GM12872 (cell line): Measurements from ENCODE around the gene RABGAP1L.

Source experiments
- TF ChIP-seq, protein P1 (sequence below): IDR thresholded peaks from 3 replicates; pipeline ENCODE4 v1.5.1; 2011; ENCODE audit warnings: low read depth, mild to moderate bottlenecking, low read length, moderate library complexity; ENCODE audit not compliant: insufficient read depth

Gene RABGAP1L

GRCh38 chr1:174643206-174643605 is 483.9 kb downstream of the RABGAP1L start:
- TF ChIP-seq, protein P1, sequence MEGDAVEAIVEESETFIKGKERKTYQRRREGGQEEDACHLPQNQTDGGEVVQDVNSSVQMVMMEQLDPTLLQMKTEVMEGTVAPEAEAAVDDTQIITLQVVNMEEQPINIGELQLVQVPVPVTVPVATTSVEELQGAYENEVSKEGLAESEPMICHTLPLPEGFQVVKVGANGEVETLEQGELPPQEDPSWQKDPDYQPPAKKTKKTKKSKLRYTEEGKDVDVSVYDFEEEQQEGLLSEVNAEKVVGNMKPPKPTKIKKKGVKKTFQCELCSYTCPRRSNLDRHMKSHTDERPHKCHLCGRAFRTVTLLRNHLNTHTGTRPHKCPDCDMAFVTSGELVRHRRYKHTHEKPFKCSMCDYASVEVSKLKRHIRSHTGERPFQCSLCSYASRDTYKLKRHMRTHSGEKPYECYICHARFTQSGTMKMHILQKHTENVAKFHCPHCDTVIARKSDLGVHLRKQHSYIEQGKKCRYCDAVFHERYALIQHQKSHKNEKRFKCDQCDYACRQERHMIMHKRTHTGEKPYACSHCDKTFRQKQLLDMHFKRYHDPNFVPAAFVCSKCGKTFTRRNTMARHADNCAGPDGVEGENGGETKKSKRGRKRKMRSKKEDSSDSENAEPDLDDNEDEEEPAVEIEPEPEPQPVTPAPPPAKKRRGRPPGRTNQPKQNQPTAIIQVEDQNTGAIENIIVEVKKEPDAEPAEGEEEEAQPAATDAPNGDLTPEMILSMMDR: no peak

DNA sequence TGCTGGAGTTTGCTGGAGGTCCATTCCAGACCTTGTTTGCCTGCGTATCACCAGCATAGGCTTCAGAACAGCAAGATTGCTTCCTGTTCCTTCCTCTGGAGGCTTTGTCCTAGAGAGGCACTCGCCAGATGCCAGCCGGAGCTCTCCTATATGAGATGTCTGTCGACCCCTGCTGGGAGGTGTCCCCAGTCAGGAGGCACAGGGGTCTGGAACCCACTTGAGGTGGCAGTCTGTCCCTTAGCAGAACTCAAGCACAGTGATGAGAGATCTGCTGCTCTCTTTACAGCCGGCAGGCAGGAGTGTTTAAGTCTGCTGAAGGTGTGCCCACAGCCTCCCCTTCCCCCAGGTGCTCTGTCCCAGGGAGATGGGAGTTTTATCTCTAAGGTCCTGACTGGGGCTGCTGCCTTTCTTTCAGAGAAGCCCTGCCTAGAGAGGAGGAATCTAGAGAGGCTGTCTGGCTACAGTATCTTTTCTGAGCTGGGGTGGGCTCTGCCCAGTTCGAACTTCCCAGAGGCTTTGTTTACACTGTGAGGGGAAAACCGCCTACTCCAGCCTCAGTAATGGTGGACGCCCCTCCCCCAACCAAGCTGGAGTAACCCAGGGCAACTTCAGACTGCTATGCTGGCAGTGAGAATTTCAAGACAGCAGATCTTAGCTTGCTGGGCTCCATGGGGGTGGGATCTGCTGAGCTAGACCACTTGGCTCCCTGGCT is 493.4 kb downstream of the RABGAP1L start:
- TF ChIP-seq, protein P1: no peak

DNA sequence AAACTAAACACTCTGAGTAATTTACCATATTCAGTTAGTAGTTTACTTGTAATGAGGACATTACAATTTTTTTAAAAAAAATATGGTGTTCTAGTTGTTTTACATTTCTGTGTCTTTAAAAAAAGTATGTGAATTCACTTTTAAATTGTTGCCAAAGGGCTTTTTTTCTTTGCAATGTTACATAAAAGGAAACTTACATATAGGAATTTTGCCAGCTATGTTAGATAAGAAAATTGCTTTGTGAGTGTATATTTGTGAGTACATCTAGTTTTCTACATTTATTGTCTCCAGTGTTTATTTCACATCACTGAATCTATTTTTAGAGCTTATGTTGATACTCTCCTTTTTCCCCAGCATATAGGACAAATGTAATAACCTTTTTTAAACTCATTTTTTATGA is 495.2 kb downstream of the RABGAP1L start:
- TF ChIP-seq, protein P1: no peak

DNA sequence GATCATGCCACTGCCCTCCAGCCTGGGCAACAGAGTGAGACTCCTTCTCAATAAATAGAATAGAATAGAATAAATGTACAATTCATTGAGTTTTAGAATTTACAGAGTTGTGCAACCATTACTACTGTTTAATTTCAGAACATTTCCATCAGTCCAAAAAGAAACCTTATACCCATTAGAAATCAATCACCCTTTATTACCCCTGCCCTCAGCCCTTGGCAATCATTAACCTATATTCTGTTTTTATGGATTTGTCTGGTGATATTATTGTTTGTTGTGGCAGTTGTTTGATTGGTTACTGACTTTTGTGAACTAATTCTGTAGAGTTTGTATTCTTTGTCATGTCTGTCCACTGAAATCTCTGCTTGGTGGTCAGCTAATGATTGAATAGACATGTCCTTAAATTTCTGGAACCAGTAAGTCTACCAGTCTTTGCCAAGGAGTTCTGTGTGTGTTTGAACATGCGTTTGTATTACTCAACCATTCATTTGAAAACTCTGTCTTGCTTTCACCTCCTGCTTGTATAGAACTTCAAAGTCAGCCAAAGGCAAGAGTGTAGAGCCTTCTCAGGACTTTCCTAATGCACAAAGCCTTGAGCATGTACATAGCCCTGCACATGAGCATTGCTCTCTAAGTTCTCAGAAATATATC is 497.2 kb downstream of the RABGAP1L start:
- TF ChIP-seq, protein P1: no peak

DNA sequence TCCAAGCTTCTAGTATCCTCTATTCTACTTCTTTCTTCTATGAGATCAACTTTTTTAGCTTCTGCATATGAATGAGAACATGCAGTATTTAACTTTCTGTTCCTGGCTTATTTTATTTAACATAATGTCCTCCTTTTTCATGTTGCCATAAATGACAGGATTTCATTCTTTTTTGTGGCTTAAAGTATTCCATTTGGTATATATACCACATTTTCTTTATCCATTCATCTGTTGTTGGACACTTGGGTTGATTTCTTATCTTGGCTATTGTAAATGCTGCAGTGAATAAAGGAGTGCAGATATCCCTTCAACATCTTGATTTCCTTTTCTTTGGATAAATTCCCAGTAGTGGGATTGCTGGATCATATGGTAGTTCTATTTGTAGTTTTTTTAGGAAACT is 498.1 kb downstream of the RABGAP1L start:
- TF ChIP-seq, protein P1: no peak

DNA sequence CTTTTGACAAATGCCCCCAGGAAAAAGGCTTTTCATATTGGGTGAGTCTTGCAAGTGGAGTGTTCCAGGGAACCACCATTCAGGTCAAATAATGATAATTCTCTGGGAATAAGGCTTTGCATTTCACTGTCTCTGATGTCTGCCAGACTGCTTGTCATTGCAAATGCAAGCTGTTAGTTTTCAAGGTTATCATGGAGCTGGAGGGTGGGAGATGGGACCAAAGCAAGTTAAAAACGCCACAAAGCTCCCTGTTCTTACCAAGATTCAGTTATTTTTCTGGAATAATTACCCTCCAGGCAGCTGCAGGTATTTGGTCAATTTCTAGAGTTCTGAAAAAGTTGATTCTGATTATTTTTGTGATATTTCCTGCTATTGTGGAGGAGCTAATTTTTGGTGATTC is 498.6 kb downstream of the RABGAP1L start:
- TF ChIP-seq, protein P1: no peak

DNA sequence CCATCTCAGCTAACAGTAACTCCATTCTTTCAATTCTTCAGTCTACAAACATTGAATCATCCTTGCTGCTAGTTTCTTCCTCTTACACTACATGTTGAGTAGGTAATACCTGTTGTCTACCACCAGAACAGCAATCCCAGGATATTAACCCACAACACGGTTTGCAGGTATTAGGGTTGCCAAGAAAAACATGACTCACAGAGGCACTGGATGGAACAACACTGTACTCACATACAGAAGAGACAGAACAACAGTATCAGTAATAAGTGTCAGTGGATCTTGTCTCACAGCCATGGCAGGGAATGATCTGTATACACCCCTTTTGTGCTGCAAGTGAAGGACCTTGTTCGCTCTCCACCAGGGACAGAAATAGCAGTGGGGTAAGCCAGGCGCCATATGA is 500.5 kb downstream of the RABGAP1L start:
- TF ChIP-seq, protein P1: no peak
